Stimulated activated naive CD4-positive, alpha-beta T cell treated with Interleukin-2 at 50 U/mL for 16 hours (primary cell): Measurements from ENCODE around the gene SEC14L2.

Experiments
- DNase-seq: peaks from one replicate; lab custom pipeline; 2025; lab: John Stamatoyannopoulos, UW

SEC14L2 gene

GRCh38 chr22:30405731-30406130 is 8.9 kb downstream of the SEC14L2 start:
- no peak for DNase-seq

DNA sequence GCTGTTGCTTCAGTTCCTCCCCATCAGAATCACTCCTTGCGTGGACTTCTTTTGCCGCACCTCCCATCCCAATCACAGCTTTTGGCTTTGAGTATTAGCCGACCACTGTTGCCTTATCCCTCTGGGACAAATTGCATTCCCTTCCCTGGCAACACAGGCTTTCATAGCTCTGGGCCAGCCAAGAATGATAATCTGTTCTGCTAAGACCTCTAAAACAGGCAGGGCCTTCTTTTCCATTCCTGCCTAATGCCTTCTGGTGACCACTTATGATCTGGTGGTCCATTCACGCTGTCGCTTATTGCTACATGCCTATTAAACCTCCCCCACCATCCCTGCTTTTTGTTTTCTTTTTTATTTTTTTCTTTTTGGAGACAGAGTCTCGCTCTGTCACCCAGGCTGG is 9.6 kb downstream of the SEC14L2 start:
- DNase-seq: no peak

GRCh38 chr22:30408388-30409102 is 11.7 kb downstream of the SEC14L2 start:
- DNase-seq: no peak

DNA sequence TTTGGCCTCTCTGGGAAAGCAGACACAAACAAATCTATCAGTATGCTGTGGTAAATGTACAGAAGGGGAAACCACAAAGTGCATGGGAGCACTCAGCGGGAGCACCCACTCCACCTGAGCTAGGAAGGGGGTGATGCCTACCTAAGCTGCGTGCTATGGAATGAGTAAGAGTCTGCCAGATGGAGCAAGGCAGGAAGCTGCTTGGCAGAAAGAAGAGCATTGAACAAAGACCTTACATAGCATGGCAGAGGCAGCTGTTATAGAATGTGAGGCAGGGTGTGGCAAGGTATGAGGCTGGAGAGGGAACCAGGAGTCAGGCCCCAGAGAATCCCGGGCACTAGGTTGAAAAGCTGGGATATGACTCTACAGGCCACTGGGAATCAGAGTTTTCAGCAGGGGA is 15.0 kb downstream of the SEC14L2 start:
- DNase-seq: no peak

GRCh38 chr22:30413001-30413400 is 16.2 kb downstream of the SEC14L2 start:
- no peak for DNase-seq

GRCh38 chr22:30413745-30414524 is 17.1 kb downstream of the SEC14L2 start:
- DNase-seq: no peak

- DNase-seq: no peak
Measured at GRCh38 chr22:30414525-30415047, 17.8 kb downstream of the SEC14L2 start.

DNA sequence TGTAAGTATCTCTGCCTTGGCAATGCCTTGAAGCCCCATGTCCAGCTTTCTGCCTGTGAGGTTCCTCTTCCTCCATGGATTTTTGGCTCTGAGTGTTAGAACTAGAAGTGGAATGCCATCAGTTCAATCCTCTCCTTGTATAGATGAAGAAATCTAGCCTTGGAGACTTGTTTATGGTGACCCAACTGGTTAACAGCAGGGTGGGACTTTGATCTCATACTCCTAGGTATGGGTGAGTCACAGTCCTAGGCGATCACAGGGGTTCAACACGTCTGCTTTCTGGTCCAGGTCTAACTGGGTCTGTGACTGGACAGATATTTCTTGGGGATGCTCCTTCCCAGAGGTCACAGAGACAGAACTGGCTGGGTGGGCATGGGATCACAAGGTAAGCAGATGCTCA is 19.6 kb downstream of the SEC14L2 start:
- DNase-seq: no peak

- no peak for DNase-seq
Measured at GRCh38 chr22:30416837-30417236, 20.0 kb downstream of the SEC14L2 start.

- DNase-seq: no peak
Measured at GRCh38 chr22:30420347-30421125, 23.7 kb downstream of the SEC14L2 start.

GRCh38 chr22:30421695-30422480 is 25.1 kb downstream of the SEC14L2 start:
- no peak for DNase-seq

GRCh38 chr22:30422481-30423300 is 25.9 kb downstream of the SEC14L2 start:
- peak; percentile 41 for DNase-seq

DNA sequence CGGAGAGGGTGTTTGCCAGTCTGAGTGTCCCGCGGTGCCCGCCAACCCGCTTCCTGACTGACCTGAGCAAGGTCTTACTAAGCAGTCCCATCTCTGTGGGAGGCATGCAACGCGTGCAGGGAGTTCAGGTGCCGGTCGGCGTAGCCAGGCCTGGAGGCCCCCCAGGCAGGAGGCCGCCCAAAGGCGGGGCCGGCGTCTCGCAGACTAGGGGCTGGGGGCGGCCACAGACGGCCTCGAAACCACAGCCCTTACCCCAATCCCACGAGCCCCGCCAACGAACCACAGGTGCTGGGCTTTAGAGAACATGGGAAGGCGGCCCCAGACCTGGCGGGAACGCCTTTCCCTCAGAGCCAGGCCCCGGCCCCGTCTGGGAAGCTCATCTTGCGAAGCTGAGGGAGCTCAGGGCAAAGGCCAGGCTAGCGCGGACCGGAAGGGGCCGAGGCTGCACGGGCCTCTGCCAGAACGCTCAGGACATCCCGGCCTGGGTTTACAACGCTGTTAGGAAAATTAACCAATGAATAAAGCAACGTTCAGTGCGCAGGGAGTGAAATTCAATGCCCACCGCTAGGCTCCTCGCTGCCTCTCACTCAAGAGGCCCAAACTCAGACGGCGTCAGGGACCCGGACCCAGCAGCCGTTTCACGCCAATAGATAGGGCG is 26.6 kb downstream of the SEC14L2 start:
- DNase-seq: peak; percentile 52

DNA sequence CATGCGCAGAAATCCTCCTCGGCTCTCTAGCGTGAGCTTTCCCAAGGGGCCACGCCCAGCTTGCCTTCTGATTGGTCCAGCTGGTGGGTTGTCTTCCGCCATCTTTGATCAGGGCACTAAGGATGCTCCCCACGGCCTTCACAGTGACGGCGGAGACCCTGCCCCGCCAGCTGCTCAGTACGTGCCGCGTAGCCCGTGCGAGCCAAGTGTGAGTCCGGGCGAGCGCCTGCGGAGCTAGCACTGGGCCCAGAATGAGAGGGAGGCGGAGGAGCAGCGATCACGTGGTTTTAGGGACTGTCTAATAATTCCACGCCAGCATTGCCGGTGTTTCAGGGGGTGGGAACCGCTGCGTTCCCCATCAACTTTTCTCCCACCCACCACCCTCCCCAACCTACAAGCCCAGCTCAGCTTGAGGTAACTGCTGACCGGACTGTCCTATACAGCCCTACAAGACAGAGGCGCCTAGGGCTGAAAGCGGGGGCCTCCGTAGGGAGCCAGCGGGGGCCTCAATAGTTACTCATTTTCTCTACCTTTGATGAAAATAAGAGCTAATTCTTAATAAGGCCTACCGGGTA is 27.2 kb downstream of the SEC14L2 start:
- peak; percentile 98 for DNase-seq

DNA sequence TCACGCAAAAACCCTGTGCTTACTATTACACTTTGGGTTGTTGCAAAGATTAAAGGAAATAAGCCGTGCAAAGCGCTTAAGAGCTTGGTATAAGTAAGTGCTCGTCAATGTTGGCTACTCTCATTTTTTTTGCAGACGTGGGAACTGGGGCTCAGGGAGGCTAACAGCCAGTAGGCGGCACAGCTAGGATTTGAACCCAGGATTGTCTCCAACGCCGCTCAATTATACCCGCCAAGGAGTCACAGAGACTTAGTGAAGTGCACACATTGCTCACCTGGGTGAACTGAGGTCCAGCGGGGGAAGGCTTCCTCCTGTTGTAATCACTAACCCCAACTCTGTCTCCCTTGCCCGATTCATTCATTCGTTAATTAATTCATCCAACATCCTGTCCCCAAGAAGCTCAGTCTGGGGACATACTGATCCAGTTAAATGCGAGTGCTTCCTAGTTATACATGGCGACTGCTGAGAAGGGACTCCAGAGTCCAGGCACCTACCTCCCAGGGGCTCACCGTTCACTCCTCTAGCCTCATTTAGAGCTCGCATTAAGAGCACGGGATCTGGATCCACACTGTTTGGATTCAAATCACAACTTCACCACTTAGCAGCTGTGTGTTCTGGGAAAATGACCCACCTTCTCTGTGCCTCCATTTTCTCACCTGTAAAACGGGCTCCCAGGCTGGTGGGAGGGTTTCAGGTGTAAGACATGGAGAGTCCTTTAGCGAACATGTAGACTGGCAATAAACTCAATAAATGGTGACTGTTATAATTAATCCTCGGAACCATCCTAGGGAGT is 27.9 kb downstream of the SEC14L2 start:
- DNase-seq: no peak

DNA sequence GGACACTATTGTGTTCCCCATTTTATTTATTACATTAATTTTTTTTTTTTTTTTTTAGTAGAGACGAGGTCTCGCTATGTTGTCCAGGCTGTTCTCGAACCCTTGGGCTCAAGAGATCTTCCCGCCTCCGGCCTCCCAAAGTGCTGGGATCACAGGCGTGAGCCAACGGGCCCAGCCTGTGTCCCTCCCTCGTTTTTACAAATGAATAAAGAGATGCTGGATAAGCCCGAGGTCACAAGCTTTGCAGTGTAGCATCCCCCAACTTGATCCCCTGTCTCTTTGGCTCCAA is 28.5 kb downstream of the SEC14L2 start:
- no peak for DNase-seq

DNA sequence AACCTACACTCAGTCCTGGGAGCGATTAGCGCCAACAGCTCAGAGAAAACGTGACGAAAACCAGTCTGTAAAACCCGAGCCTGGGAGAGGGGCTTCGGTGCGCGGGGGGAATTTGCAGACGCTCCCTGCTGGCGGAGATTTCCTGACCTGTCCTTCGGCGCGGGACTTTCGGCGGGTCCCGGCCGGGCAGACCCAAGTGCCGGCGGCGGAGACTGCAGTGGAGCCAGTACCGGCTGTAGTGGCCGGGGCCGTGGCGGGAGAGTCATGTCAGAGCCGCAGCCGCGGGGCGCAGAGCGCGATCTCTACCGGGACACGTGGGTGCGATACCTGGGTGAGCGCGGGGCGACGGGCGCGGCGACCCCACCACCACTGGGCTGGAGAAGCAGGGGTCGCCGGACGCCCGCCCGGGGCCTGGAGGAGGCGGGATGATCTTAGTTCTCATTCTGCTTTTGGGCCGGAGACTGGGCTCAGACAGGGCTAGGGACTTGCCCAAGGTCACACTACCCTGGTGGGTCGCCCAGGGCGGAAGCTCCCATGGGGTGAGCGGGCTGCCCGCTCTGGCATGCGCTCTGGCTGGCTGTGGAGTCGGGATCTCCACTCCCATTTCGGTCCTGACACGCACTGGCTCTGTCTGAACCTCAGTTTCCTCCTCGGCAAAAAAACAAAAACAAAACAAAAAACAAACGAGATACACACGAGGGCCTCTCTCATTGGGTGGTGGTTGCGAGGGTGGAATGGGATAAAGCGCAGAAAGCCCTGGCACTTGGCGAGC is 29.0 kb downstream of the SEC14L2 start, which contains the start of gene MTFP1:
Gene MTFP1 (plus strand): TSS at position 153 of the 772 bp plus-strand sequence. CDS start 112 bp downstream, at position 265.
- peak; percentile 43 for DNase-seq
